Activated T-helper 17 cell treated with anti-CD3 and anti-CD28 coated beads, Interleukin-2, amount 50 U/mL, for 72 hours (primary cell): Measurements from ENCODE around the gene NCBP3. TPM values are rescaled to one million over a fixed set of nuclear protein-coding genes. Genes with fewer than 3 reads are reported as not detected.

Experiments used
- ATAC-seq: fragments of 150-1000 bp; cut with Tn5 transposase; replicated peaks from 2 replicates; pipeline ENCODE4 v1.10.0; 2021; ENCODE audit warnings: mild to moderate bottlenecking, moderate library complexity
- H3K27ac Mint-ChIP-seq: one replicate; pipeline ENCODE4 v1.8.0; 2022; ENCODE audit warnings: mixed read lengths
- H3K27me3 Mint-ChIP-seq: one replicate; pipeline ENCODE4 v1.8.0; 2022; ENCODE audit warnings: mixed read lengths
- H3K36me3 Mint-ChIP-seq: one replicate; pipeline ENCODE4 v1.8.0; 2022; ENCODE audit warnings: low read depth, mild to moderate bottlenecking, mixed read lengths
- H3K4me1 Mint-ChIP-seq: one replicate; pipeline ENCODE4 v1.8.0; 2022; ENCODE audit warnings: mixed read lengths
- H3K4me3 Mint-ChIP-seq: one replicate; pipeline ENCODE4 v1.8.0; 2022; ENCODE audit warnings: mild to moderate bottlenecking, mixed read lengths
- H3K9me3 Mint-ChIP-seq: one replicate; pipeline ENCODE4 v1.8.0; 2022; ENCODE audit warnings: mixed read lengths
- total RNA-seq, 2 donors: library from RNA; stranded (reverse); gene quantifications; one replicate each; pipeline ENCODE4 v1.2.3, GENCODE V29; 2022

Gene NCBP3
- total RNA-seq, 2 donors from 2014 or later = 30.8 to 40.4 TPM

GRCh38 chr17:3761918-3762380 lies 84.1 kb downstream of the NCBP3 start:
- no peak for ATAC-seq
- Mint-ChIP-seq H3K27me3 (no peaks in the 10 kb centered on the region), H3K9me3 (peaks cover 6% of the 10 kb centered on the region)

GRCh38 chr17:3761036-3761917 lies 84.8 kb downstream of the NCBP3 start:
- no peak overlapping the region for H3K4me3 Mint-ChIP-seq
- H3K27ac Mint-ChIP-seq = peak overlapping the region; percentile 57
- H3K36me3 Mint-ChIP-seq = peaks cover 6% of the 10 kb centered on the region
- H3K9me3 Mint-ChIP-seq = peaks cover 6% of the 10 kb centered on the region
- ATAC-seq = no peak
- H3K4me1 Mint-ChIP-seq = peaks cover 34% of the 10 kb centered on the region
- no peaks in the 10 kb centered on the region for H3K27me3 Mint-ChIP-seq

More at GRCh38 chr17:3761918-3762380, 84.1 kb downstream of the NCBP3 start:
- H3K27ac Mint-ChIP-seq = no peak overlapping the region
- H3K4me1 Mint-ChIP-seq = peaks cover 38% of the 10 kb centered on the region
- H3K36me3 Mint-ChIP-seq = peaks cover 6% of the 10 kb centered on the region
- no peak overlapping the region for H3K4me3 Mint-ChIP-seq

GRCh38 chr17:3759597-3760216 lies 86.3 kb downstream of the NCBP3 start:
- Mint-ChIP-seq H3K9me3 (peaks cover 6% of the 10 kb centered on the region), H3K4me3 (no peak overlapping the region), H3K36me3 (no peaks in the 10 kb centered on the region), H3K4me1 (peaks cover 24% of the 10 kb centered on the region), H3K27me3 (no peaks in the 10 kb centered on the region), H3K27ac (peak overlapping the region; percentile 34)
- ATAC-seq = no peak

GRCh38 chr17:3755335-3756030 lies 90.6 kb downstream of the NCBP3 start:
- Mint-ChIP-seq H3K27ac (no peak overlapping the region), H3K27me3 (no peaks in the 10 kb centered on the region), H3K4me1 (peaks cover 20% of the 10 kb centered on the region), H3K4me3 (peak overlapping the region; percentile 27), H3K36me3 (no peaks in the 10 kb centered on the region), H3K9me3 (peaks cover 6% of the 10 kb centered on the region)
- no peak for ATAC-seq

GRCh38 chr17:3754458-3755334 lies 91.3 kb downstream of the NCBP3 start:
- peak; percentile 86 for ATAC-seq
- Mint-ChIP-seq H3K27ac (no peak overlapping the region), H3K4me1 (peaks cover 18% of the 10 kb centered on the region), H3K27me3 (no peaks in the 10 kb centered on the region), H3K36me3 (no peaks in the 10 kb centered on the region), H3K4me3 (no peak overlapping the region), H3K9me3 (peaks cover 1% of the 10 kb centered on the region)

- Mint-ChIP-seq H3K4me3 (no peak overlapping the region), H3K36me3 (no peaks in the 10 kb centered on the region), H3K4me1 (peaks cover 16% of the 10 kb centered on the region), H3K27ac (no peak overlapping the region), H3K27me3 (no peaks in the 10 kb centered on the region), H3K9me3 (no peaks in the 10 kb centered on the region)
- no peak for ATAC-seq
Measured at GRCh38 chr17:3754066-3754457, 92.0 kb downstream of the NCBP3 start.

GRCh38 chr17:3753624-3754023 lies 92.4 kb downstream of the NCBP3 start:
- H3K36me3 Mint-ChIP-seq = no peaks in the 10 kb centered on the region

More at GRCh38 chr17:3753624-3754023, 92.4 kb downstream of the NCBP3 start:
- H3K27ac Mint-ChIP-seq = no peak overlapping the region
- H3K4me3 Mint-ChIP-seq = no peak overlapping the region
- H3K9me3 Mint-ChIP-seq = no peaks in the 10 kb centered on the region
- H3K27me3 Mint-ChIP-seq = no peaks in the 10 kb centered on the region
- ATAC-seq = no peak
- H3K4me1 Mint-ChIP-seq = peaks cover 20% of the 10 kb centered on the region

Other genes with a start within 250 kb of the NCBP3 start
- 1 to 10 TPM; 3.7 to 3.9 TPM for gene TRPV1, start 236.8 kb downstream of the NCBP3 start, total RNA-seq
- 10 to 100 TPM in 1 of 2 donors, 1 to 10 TPM in 1; 10.0 to 12.3 TPM for gene SHPK, start 210.0 kb downstream of the NCBP3 start, total RNA-seq
- gene CTNS, start 209.5 kb downstream of the NCBP3 start, total RNA-seq = 10 to 100 TPM; 11.2 to 11.8 TPM
- 10 to 100 TPM; 13.0 to 15.1 TPM for gene TAX1BP3, start 177.7 kb downstream of the NCBP3 start, total RNA-seq
- gene EMC6, start 177.4 kb downstream of the NCBP3 start, total RNA-seq = 10 to 100 TPM; 28.9 to 58.8 TPM
- 10 to 100 TPM; 22.0 to 74.3 TPM for gene P2RX5, start 150.1 kb downstream of the NCBP3 start, total RNA-seq
- 10 to 100 TPM; 12.4 to 21.5 TPM for gene HASPIN, start 122.3 kb downstream of the NCBP3 start, total RNA-seq
- gene ITGAE, start 45.1 kb downstream of the NCBP3 start, total RNA-seq = 10 to 100 TPM; 24.2 to 43.2 TPM
- gene CAMKK1, start 46.8 kb upstream of the NCBP3 start, total RNA-seq = 1 to 10 TPM; 4.0 to 4.9 TPM
- 1 to 10 TPM in 1 of 2 donors, not detected in 1; 1.6 TPM for gene P2RX1, start 70.2 kb upstream of the NCBP3 start, total RNA-seq
- gene ATP2A3, start 118.2 kb upstream of the NCBP3 start, total RNA-seq = 100 to 1,000 TPM in 1 of 2 donors, 10 to 100 TPM in 1; 81.5 to 153 TPM